GM19324 (cell line): ENCODE results near the gene APOBEC4.

ENCODE experiments used
- ATAC-seq: cut with Tn5 transposase; IDR thresholded peaks from one replicate; pipeline ENCODE4 v1.9.1; 2021; ENCODE audit warnings: mild to moderate bottlenecking, moderate library complexity; ENCODE audit not compliant: unreplicated experiment, low FRiP score

APOBEC4 gene

DNA sequence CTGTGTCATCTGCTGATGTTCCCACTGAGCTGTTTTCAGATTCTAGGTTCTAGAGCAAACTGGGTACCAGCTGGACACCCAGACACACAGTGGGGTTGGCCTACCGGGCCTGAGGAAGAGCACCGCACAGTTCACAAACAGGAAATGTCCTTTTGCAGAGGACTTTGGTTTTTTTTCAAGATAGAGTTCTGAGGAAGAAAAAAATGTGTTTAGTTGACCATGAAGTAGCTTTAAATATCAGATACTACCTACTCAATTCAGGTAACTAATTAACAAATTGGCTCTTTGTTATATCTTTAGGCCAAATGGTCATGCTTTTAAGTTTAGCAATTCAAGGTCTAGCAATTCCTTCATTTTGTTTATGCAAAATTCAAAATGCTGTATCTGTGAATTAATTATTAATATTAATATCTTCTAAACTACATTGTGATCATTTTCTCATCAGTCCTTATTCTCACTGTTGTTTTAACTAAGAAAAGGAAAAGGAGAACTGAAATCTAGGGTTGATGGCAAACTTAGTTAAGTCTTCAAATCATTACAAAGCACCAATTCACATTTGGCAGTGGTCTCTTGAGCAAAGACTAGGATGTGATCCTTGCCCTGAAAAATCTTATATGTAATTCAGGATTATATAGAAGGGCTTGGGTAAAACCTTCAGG is 45.7 kb downstream of the APOBEC4 start:
- no peak for ATAC-seq

DNA sequence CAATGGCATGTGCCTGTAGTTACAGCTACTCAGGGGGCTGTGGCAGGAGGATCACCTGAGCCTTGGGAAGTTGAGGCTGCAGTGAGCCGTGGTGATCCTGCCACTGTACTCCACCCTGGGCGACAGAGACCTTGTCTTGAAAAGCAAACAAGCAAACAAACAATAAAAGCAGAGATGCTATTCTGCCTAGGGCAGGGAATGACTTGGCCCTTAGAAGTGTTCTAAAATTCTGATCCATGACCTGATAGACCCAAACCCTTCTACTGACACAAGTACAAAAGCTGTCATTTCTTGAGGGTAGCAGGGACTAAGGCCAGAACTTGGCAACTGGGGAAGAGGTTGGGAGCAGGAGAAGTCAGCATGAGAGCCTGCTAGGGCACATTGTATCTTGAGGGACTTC is 47.2 kb downstream of the APOBEC4 start:
- ATAC-seq = no peak

DNA sequence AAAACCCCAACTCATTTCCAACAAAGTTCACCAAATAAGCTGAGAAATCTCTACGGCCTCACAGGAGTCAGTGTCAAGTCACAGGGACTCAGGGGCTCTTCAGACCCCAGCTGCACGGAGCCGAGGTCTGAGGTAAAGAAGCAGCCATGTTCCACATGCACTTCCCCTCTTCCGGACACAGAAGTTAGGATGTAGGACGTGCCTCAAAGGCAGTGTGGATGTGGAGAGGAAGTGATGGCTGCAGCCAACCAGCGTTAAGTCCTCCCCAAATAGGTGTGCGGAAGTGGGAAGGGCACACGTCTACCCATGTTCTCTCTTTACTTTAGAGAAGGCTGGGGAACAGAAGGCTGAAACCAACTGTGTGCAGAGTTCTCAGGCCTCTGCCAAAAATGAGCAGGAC is 48.3 kb downstream of the APOBEC4 start:
- no peak for ATAC-seq

DNA sequence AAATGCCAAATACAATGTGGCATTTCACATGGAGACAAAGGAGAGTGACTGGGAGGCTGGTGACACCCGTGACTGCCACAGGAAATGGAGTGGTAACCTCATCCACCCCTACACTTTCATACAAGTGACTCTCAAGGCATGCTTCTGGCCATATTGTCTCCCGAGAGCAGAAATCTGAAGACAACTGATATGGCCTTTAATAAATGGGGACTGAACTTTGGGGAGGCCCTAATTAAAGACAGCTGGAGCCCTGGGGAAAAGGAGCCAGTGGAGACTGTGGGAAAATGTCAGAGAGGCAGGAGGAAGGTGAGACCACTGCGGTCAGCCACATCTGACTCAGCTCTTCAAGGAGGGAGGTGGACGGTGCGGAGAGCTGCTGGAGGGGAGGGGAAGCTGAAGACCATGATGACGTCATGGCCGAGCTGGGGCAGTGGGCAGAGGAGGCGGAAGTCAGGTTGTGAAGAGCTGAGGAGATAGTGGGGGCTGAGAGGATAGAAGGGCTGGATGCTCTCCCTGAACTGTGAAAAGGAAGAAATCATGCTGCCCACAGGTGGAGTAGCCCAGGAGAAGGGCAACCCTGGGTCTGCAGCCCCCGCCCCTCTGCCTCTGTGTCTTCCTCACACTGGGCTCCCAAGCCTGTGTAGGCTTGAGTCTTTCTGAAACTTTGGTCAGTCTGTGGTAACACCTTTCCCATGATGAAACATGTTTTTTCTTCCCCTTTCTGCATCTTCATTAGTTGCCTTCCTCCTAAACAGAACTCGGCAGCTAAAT is 48.9 kb downstream of the APOBEC4 start:
- no peak for ATAC-seq

DNA sequence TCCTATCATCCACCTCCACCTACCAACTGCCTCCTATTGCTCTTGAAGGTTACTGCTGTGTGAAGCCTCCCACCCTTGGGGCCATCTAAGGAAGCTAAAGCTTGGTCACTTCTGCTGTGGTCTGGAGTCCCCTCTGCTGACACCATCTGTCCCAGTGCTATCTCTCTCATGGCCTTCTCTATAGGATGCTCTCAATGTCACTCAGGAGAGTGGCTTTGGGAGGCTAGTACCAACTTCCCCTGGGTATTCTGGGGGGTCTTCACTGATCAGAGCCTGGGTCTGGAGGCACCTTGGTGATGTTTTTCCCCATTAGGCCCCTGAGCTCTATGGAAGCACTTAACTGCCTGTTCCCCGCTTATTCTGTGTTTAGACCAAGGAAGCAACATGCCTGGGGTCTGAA is 50.6 kb downstream of the APOBEC4 start:
- no peak for ATAC-seq

DNA sequence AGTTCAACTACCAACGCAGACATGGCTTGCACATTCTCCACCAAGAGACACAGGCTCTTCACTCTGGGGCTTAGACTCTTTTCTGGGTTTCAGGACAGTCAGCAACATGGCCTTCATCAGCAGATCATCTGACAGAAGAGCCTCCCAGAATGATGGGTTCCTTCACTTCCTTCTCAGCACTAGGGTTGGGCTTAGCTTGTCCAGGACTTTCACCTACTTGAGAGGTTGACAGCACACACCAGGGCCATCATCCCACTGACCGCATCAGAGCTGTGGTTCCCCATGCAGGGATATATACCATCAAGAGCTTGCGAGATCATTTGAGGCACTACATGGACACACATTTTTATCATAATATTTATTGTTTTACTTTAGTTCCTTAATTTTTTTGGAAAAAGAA is 52.5 kb downstream of the APOBEC4 start:
- ATAC-seq = no peak

DNA sequence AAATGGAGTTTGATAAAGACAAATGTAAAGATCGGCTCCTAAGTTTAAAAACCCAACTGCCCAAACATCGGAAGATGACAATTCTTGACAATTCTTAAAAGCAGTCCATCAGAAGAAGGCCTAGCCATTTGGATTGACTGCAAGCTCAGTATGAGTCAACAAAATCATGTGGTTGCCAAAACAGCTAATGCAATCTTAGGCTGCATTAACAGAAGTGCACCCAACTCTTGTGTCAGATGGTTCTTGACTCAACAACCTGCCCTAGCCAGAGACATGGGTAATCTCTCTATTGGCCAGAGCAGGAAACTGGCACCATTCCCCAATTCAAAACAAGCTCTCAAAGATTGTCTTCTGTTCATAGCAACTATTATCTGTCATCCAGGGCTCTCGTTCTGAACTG is 53.0 kb downstream of the APOBEC4 start:
- ATAC-seq = no peak

DNA sequence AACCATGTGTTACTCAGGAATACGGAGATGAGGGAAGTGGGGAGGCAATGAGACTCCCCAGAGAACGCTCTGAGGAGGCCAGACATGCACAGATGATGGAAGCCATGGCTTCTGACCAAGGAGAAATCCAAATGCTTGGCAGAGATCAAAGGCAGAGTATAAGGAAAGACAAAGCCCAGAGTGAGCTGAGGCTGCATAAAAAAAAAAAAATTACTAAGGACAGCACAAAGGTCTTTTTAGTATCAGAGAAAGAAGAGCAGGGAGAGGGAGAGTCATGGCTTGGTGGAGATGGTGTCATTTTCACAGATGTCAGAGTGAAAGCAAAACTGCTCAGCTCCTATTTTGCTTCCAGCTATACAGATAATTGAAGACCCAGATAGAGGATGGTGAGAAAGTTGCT is 54.7 kb downstream of the APOBEC4 start:
- peak; percentile 72 for ATAC-seq

DNA sequence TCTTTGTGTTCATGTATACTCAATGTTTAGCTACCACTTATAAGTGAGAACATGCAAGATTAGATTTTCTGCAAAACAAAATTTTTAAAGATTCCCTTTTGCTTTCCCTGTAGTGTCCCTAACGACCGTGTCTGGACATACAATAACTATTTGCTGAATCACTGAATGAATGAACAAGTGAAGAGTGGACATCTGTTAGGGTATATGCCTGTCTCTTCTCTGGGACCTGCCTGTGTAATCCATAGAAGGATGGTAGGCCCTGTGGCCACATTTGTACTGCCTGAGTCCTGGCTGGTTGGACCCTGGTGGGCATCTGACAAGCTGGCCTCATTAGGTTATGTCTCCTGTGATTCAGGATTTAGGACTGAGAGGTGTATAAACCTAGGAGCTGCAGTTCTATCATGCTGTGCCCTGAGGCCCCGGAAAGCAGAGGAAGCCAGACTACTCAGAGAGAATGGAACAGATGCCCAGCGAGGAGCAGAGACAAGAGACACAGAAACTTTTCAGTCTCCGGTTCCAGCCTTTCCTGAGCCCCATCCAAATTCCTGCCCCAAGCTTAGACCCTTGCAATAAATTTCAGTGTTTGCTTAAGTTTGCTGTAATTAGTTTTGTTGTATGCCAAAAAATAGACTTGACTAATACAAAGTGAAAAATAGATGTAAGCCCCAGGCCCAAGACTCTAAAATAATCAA is 55.3 kb downstream of the APOBEC4 start:
- ATAC-seq = no peak

DNA sequence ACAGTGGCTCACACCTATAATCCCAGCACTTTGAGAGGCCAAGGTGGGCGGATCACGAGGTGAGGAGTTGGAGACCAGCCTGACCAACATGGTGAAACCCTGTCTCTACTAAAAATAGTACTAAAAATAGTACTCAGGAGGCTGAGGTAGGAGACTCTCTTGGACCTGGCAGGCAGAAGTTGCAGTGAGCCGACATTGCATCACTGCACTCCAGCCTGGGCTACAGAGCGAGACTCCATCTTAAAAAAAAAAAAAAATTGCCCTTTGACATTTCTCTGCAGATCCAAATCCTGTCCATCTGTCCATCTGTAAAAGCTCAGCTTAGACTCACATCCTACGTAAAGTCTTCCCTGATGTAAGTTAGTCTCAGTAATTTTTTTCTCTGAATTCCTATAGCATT is 56.6 kb downstream of the APOBEC4 start:
- no peak for ATAC-seq
